Activated T-helper 17 cell treated with anti-CD3 and anti-CD28 coated beads, Interleukin-2, amount 50 U/mL, for 72 hours (primary cell): ENCODE measurements around the gene ZNF200. TPM values are rescaled to one million over a fixed set of nuclear protein-coding genes. Genes with fewer than 3 reads are reported as not detected.
"Not testable (repeated sequence)": the region's sequence is repeated elsewhere in the genome, so short reads cannot be mapped to it uniquely, and the experiment has no call there.

Source experiments
- ATAC-seq: fragments of 150-1000 bp; cut with Tn5 transposase; replicated peaks from 2 replicates; pipeline ENCODE4 v1.10.0; 2021; ENCODE audit warnings: mild to moderate bottlenecking, moderate library complexity
- H3K27ac Mint-ChIP-seq: one replicate; pipeline ENCODE4 v1.8.0; 2022; ENCODE audit warnings: mixed read lengths
- H3K27me3 Mint-ChIP-seq: one replicate; pipeline ENCODE4 v1.8.0; 2022; ENCODE audit warnings: mixed read lengths
- H3K36me3 Mint-ChIP-seq: one replicate; pipeline ENCODE4 v1.8.0; 2022; ENCODE audit warnings: low read depth, mild to moderate bottlenecking, mixed read lengths
- H3K4me1 Mint-ChIP-seq: one replicate; pipeline ENCODE4 v1.8.0; 2022; ENCODE audit warnings: mixed read lengths
- H3K4me3 Mint-ChIP-seq: one replicate; pipeline ENCODE4 v1.8.0; 2022; ENCODE audit warnings: mild to moderate bottlenecking, mixed read lengths
- H3K9me3 Mint-ChIP-seq: one replicate; pipeline ENCODE4 v1.8.0; 2022; ENCODE audit warnings: mixed read lengths
- total RNA-seq, 2 donors: library from RNA; stranded (reverse); gene quantifications; one replicate each; pipeline ENCODE4 v1.2.3, GENCODE V29; 2022

Gene ZNF200
- total RNA-seq, 2 donors from 2014 or later: 14.6 to 23.2 TPM

- peak overlapping the region; percentile 92 for H3K27ac Mint-ChIP-seq
- peak overlapping the region; percentile 75 for H3K4me3 Mint-ChIP-seq
- H3K4me1 Mint-ChIP-seq: peaks cover 20% of the 10 kb centered on the region
- H3K9me3 Mint-ChIP-seq: no peaks in the 10 kb centered on the region
- ATAC-seq: no peak
- H3K27me3 Mint-ChIP-seq: peaks cover 64% of the 10 kb centered on the region
- H3K36me3 Mint-ChIP-seq: peaks cover 31% of the 10 kb centered on the region
These were observed 51.4 kb downstream of the ZNF200 start for GRCh38 chr16:3183445-3184139.

- ATAC-seq: peak; percentile 60
- Mint-ChIP-seq H3K36me3 (peaks cover 26% of the 10 kb centered on the region), H3K4me3 (peak overlapping the region; percentile 75), H3K9me3 (no peaks in the 10 kb centered on the region), H3K27me3 (peaks cover 61% of the 10 kb centered on the region), H3K4me1 (peaks cover 16% of the 10 kb centered on the region), H3K27ac (peak overlapping the region; percentile 93)
These were observed 52.1 kb downstream of the ZNF200 start for GRCh38 chr16:3182608-3183444.

- H3K9me3 Mint-ChIP-seq, ATAC-seq: not testable (repeated sequence)
- peak overlapping the region; percentile 93 for H3K27ac Mint-ChIP-seq
- peaks cover 11% of the 10 kb centered on the region for H3K4me1 Mint-ChIP-seq
- H3K27me3 Mint-ChIP-seq: peaks cover 63% of the 10 kb centered on the region
- peaks cover 23% of the 10 kb centered on the region for H3K36me3 Mint-ChIP-seq
- peak overlapping the region; percentile 75 for H3K4me3 Mint-ChIP-seq
These were observed 52.7 kb downstream of the ZNF200 start for GRCh38 chr16:3182293-3182607.

- Mint-ChIP-seq H3K4me3 (no peak overlapping the region), H3K27ac (no peak overlapping the region), H3K27me3 (peaks cover 64% of the 10 kb centered on the region), H3K36me3 (peaks cover 23% of the 10 kb centered on the region), H3K4me1 (peaks cover 11% of the 10 kb centered on the region), H3K9me3 (no peaks in the 10 kb centered on the region)
- no peak for ATAC-seq
These were observed 54.5 kb downstream of the ZNF200 start for GRCh38 chr16:3180445-3180878.

GRCh38 chr16:3179651-3180050 is 55.3 kb downstream of the ZNF200 start:
- no peak overlapping the region for H3K27ac Mint-ChIP-seq
- H3K27me3 Mint-ChIP-seq: peaks cover 63% of the 10 kb centered on the region
- no peaks in the 10 kb centered on the region for H3K9me3 Mint-ChIP-seq
- peaks cover 11% of the 10 kb centered on the region for H3K4me1 Mint-ChIP-seq
- H3K36me3 Mint-ChIP-seq: peaks cover 23% of the 10 kb centered on the region
- H3K4me3 Mint-ChIP-seq: no peak overlapping the region
- ATAC-seq: no peak

- ATAC-seq: no peak
- peak overlapping the region; percentile 16 for H3K4me3 Mint-ChIP-seq
- H3K9me3 Mint-ChIP-seq: no peaks in the 10 kb centered on the region
- peaks cover 24% of the 10 kb centered on the region for H3K4me1 Mint-ChIP-seq
- no peak overlapping the region for H3K27ac Mint-ChIP-seq
- peaks cover 14% of the 10 kb centered on the region for H3K36me3 Mint-ChIP-seq
- H3K27me3 Mint-ChIP-seq: peaks cover 42% of the 10 kb centered on the region
These were observed 59.5 kb downstream of the ZNF200 start for GRCh38 chr16:3175157-3176093.

GRCh38 chr16:3174618-3175148 is 60.3 kb downstream of the ZNF200 start:
- ATAC-seq: no peak
- peaks cover 24% of the 10 kb centered on the region for H3K4me1 Mint-ChIP-seq
- H3K27me3 Mint-ChIP-seq: peaks cover 34% of the 10 kb centered on the region
- peak overlapping the region; percentile 73 for H3K4me3 Mint-ChIP-seq
- H3K36me3 Mint-ChIP-seq: peaks cover 14% of the 10 kb centered on the region
- no peaks in the 10 kb centered on the region for H3K9me3 Mint-ChIP-seq
- no peak overlapping the region for H3K27ac Mint-ChIP-seq

GRCh38 chr16:3173892-3174617 is 60.9 kb downstream of the ZNF200 start:
- H3K4me3 Mint-ChIP-seq: peak overlapping the region; percentile 73
- peak; percentile 20 for ATAC-seq
- H3K9me3 Mint-ChIP-seq: no peaks in the 10 kb centered on the region
- peaks cover 14% of the 10 kb centered on the region for H3K36me3 Mint-ChIP-seq
- H3K4me1 Mint-ChIP-seq: peaks cover 24% of the 10 kb centered on the region
- H3K27me3 Mint-ChIP-seq: peaks cover 29% of the 10 kb centered on the region
- H3K27ac Mint-ChIP-seq: peak overlapping the region; percentile 74

Other genes starting within 250 kb of the ZNF200 start
- under 1 TPM in 1 of 2 donors, not detected in 1; 0.15 TPM for gene CLDN9, start 222.2 kb downstream of the ZNF200 start, total RNA-seq
- gene CLDN6, start 217.0 kb downstream of the ZNF200 start, total RNA-seq: not detected
- gene TNFRSF12A, start 214.8 kb downstream of the ZNF200 start, total RNA-seq: 10 to 100 TPM in 1 of 2 donors, 1 to 10 TPM in 1; 9.7 to 11.9 TPM
- gene HCFC1R1, start 211.2 kb downstream of the ZNF200 start, total RNA-seq: 10 to 100 TPM; 28.2 to 46.0 TPM
- gene THOC6, start 211.1 kb downstream of the ZNF200 start, total RNA-seq: 10 to 100 TPM; 49.8 to 68.1 TPM
- gene BICDL2, start 198.2 kb downstream of the ZNF200 start, total RNA-seq: 10 to 100 TPM in 1 of 2 donors, 1 to 10 TPM in 1; 1.1 to 12.1 TPM
- gene MMP25, start 188.6 kb downstream of the ZNF200 start, total RNA-seq: 1 to 10 TPM; 5.9 to 7.1 TPM
- 1,000 to 10,000 TPM; 3,603 to 3,666 TPM for gene IL32, start 169.5 kb downstream of the ZNF200 start, total RNA-seq
- under 1 TPM; 0.34 to 0.45 TPM for gene ZSCAN10, start 135.9 kb downstream of the ZNF200 start, total RNA-seq
- gene ZNF205, start 122.6 kb downstream of the ZNF200 start, total RNA-seq: not detected
- 1 to 10 TPM; 6.4 to 8.6 TPM for gene ZNF213, start 100.1 kb downstream of the ZNF200 start, total RNA-seq
- gene OR1F1, start 47.0 kb downstream of the ZNF200 start, total RNA-seq: under 1 TPM in 1 of 2 donors, not detected in 1; 0.37 TPM
- gene MEFV, start 21.5 kb upstream of the ZNF200 start, total RNA-seq: under 1 TPM in 1 of 2 donors, not detected in 1; 0.11 TPM
- 10 to 100 TPM; 19.3 to 21.4 TPM for gene ZNF263, start 48.3 kb upstream of the ZNF200 start, total RNA-seq
- gene TIGD7, start 70.3 kb upstream of the ZNF200 start, total RNA-seq: 1 to 10 TPM; 2.3 to 4.0 TPM
- gene ZNF75A, start 70.3 kb upstream of the ZNF200 start, total RNA-seq: 10 to 100 TPM; 19.4 to 26.9 TPM
- not detected for gene OR2C1, start 120.7 kb upstream of the ZNF200 start, total RNA-seq
- 10 to 100 TPM in 1 of 2 donors, 1 to 10 TPM in 1; 8.4 to 10.5 TPM for gene ZSCAN32, start 165.8 kb upstream of the ZNF200 start, total RNA-seq
- gene ZNF174, start 166.1 kb upstream of the ZNF200 start, total RNA-seq: 1 to 10 TPM; 5.8 to 8.4 TPM
- gene ZNF597, start 208.3 kb upstream of the ZNF200 start, total RNA-seq: 1 to 10 TPM; 2.0 to 3.0 TPM
- gene NAA60, start 208.5 kb upstream of the ZNF200 start, total RNA-seq: 10 to 100 TPM; 36.8 to 38.7 TPM